SIG-M5 treated with dmso at 0.1 percent for 504 hours (cell line): ENCODE results near the gene THYN1.
A peak's percentile ranks its signal among the peaks of the same experiment; 100 is the strongest.

Experiments
- DNase-seq: peaks from one replicate; lab custom pipeline; 2025; ENCODE audit not compliant: unreplicated experiment; lab: John Stamatoyannopoulos, UW

Gene THYN1

GRCh38 chr11:134224710-134225664 is 28.2 kb downstream of the THYN1 start:
- peak; percentile 41 for DNase-seq

GRCh38 chr11:134223836-134224709 is 29.1 kb downstream of the THYN1 start, which contains the start of the genes NCAPD3 and VPS26B:
Gene NCAPD3, minus strand, starts transcription at chr11:134223967. Its CDS starts 41 bp downstream, at chr11:134223926.
Gene VPS26B, plus strand, starts transcription at chr11:134224671. Its CDS starts 452 bp downstream, at chr11:134225123.
- peak; percentile 94 for DNase-seq

GRCh38 chr11:134223121-134223520 is 30.0 kb downstream of the THYN1 start:
- DNase-seq, result peak; percentile 17

- DNase-seq, result no peak
These were observed 36.3 kb downstream of the THYN1 start for GRCh38 chr11:134216816-134217215.

- DNase-seq, result no peak
These were observed 37.3 kb downstream of the THYN1 start for GRCh38 chr11:134215836-134216235.

GRCh38 chr11:134207538-134208239 is 45.5 kb downstream of the THYN1 start:
- no peak for DNase-seq

- no peak for DNase-seq
These were observed 47.0 kb downstream of the THYN1 start for GRCh38 chr11:134206185-134206584.

GRCh38 chr11:134205729-134206128 is 47.4 kb downstream of the THYN1 start:
- DNase-seq, result no peak

- DNase-seq, result no peak
These were observed 50.5 kb downstream of the THYN1 start for GRCh38 chr11:134202661-134203060.

- DNase-seq, result no peak
These were observed 52.5 kb downstream of the THYN1 start for GRCh38 chr11:134200688-134201087.

GRCh38 chr11:134199531-134199930 is 53.6 kb downstream of the THYN1 start:
- DNase-seq, result no peak
